GM23338 (cell line): Measurements from ENCODE around the gene ZKSCAN8. TPM values are rescaled to one million over a fixed set of nuclear protein-coding genes. Genes with fewer than 3 reads are reported as not detected.

Source experiments
- ATAC-seq: fragments of 200-7000 bp; cut with Tn5 transposase; 3 replicates; pipeline ENCODE4 v1.9.1; 2020
- DNase-seq: peaks from one replicate; pipeline ENCODE4 v3.0.0-alpha.2; 2015; ENCODE audit warnings: low spot score
- H2AFZ ChIP-seq: fragments of 200-600 bp; sonication (generic); 2 replicates; pipeline ENCODE4 v1.8.0; 2016; ENCODE audit warnings: antibody characterized with exemption, mild to moderate bottlenecking, moderate library complexity
- H3F3A ChIP-seq: fragments of 200-600 bp; sonication (generic); replicated peaks from 2 replicates; pipeline ENCODE4 v1.8.0; 2017; ENCODE audit warnings: antibody characterized with exemption, mixed run types, low read depth
- H3K27ac ChIP-seq: fragments of 200-600 bp; sonication (generic); 2 replicates; pipeline ENCODE4 v1.6.1; 2016; ENCODE audit warnings: low read depth
- H3K27me3 ChIP-seq: fragments of 200-600 bp; sonication (generic); 2 replicates; pipeline ENCODE4 v1.8.0; 2016; ENCODE audit warnings: mild to moderate bottlenecking, mixed run types, moderate library complexity; ENCODE audit not compliant: insufficient read depth
- H3K36me3 ChIP-seq: fragments of 200-600 bp; sonication (generic); 2 replicates; pipeline ENCODE4 v1.8.0; 2016; ENCODE audit warnings: mild to moderate bottlenecking; ENCODE audit not compliant: insufficient read depth
- H3K4me1 ChIP-seq: fragments of 200-600 bp; sonication (generic); 2 replicates; pipeline ENCODE4 v1.8.0; 2016; ENCODE audit warnings: mild to moderate bottlenecking, moderate library complexity; ENCODE audit not compliant: insufficient read depth
- H3K4me2 ChIP-seq: fragments of 200-600 bp; sonication (generic); 2 replicates; pipeline ENCODE4 v1.7.1; 2017; ENCODE audit warnings: mixed run types
- H3K4me3 ChIP-seq: fragments of 200-600 bp; sonication (generic); 2 replicates; pipeline ENCODE4 v1.6.1; 2016; ENCODE audit warnings: mixed run types
- H3K79me2 ChIP-seq: fragments of 200-600 bp; sonication (generic); replicated peaks from 2 replicates; pipeline ENCODE4 v1.8.0; 2017; ENCODE audit warnings: mild to moderate bottlenecking; ENCODE audit not compliant: insufficient read depth
- H3K9me2 ChIP-seq: fragments of 200-600 bp; sonication (generic); 2 replicates; pipeline ENCODE4 v1.8.0; 2017; ENCODE audit not compliant: insufficient read depth
- H4K20me1 ChIP-seq: fragments of 200-600 bp; sonication (generic); replicated peaks from 2 replicates; pipeline ENCODE4 v1.8.0; 2017; ENCODE audit warnings: mild to moderate bottlenecking; ENCODE audit not compliant: insufficient read depth
- H3K27ac Mint-ChIP-seq: 2 replicates; pipeline ENCODE4 v1.8.0; 2020; ENCODE audit warnings: inconsistent platforms, mild to moderate bottlenecking, moderate library complexity, mixed read lengths
- H3K27me3 Mint-ChIP-seq: 3 replicates; pipeline ENCODE4 v1.8.0; 2022; ENCODE audit warnings: low read depth, mild to moderate bottlenecking, moderate library complexity, mixed read lengths, inconsistent platforms; ENCODE audit not compliant: insufficient read depth, poor library complexity
- H3K36me3 Mint-ChIP-seq: 3 replicates; pipeline ENCODE4 v1.8.0; 2021; ENCODE audit warnings: low read depth, mild to moderate bottlenecking, inconsistent platforms, moderate library complexity, mixed read lengths
- H3K4me1 Mint-ChIP-seq: 3 replicates; pipeline ENCODE4 v1.8.0; 2020; ENCODE audit warnings: mild to moderate bottlenecking, inconsistent platforms, mixed read lengths
- H3K4me3 Mint-ChIP-seq: 3 replicates; pipeline ENCODE4 v1.8.0; 2021; ENCODE audit warnings: moderate library complexity, mild to moderate bottlenecking, inconsistent platforms, mixed read lengths
- H3K9me3 Mint-ChIP-seq: 3 replicates; pipeline ENCODE4 v1.8.0; 2020; ENCODE audit warnings: moderate library complexity, mild to moderate bottlenecking, inconsistent platforms, mixed read lengths
- EZH2phosphoT487 ChIP-seq: fragments of 200-600 bp; sonication (generic); IDR thresholded peaks from one replicate; pipeline ENCODE4 v1.8.1; 2018; ENCODE audit warnings: antibody characterized with exemption; ENCODE audit not compliant: unreplicated experiment
- JUNB ChIP-seq: IDR thresholded peaks from one replicate; pipeline ENCODE4 v1.6.1; 2016; ENCODE audit warnings: antibody characterized with exemption; ENCODE audit not compliant: unreplicated experiment
- NANOG ChIP-seq: IDR thresholded peaks from 2 replicates; pipeline ENCODE4 v1.6.1; 2016; ENCODE audit warnings: antibody characterized with exemption, borderline replicate concordance
- POLR2AphosphoS5 ChIP-seq: IDR thresholded peaks from 2 replicates; pipeline ENCODE4 v1.6.1; 2016; ENCODE audit warnings: antibody characterized with exemption, low read depth
- ZNF331 ChIP-seq: fragments of 250-450 bp; sonication (Bioruptor Pico); IDR thresholded peaks from 2 replicates; pipeline ENCODE4 v1.5.0; 2020; ENCODE audit warnings: low read depth, mild to moderate bottlenecking, moderate library complexity
- polyA plus RNA-seq: library from polyadenylated mRNA; unstranded; fragments of >200 nt; fragmentation: Nextera tagmentation; extraction: Ambion mirVana; gene quantifications from 2 replicates; pipeline ENCODE4 v1.2.1, GENCODE V29; 2016
- total RNA-seq: library from RNA; depleted of rRNA; stranded (reverse); fragments of >200 nt; shearing (Covaris generic); gene quantifications from 2 replicates; pipeline ENCODE4 v1.2.3, GENCODE V29; 2014
- TF ChIP-seq, protein P1 (sequence below): fragments of 250-450 bp; sonication (Bioruptor Pico); IDR thresholded peaks from 2 replicates; pipeline ENCODE4 v1.5.0; 2020; ENCODE audit warnings: mild to moderate bottlenecking, moderate library complexity

The ZKSCAN8 gene
- total and polyA plus RNA-seq, 2 experiments from 2014 or later: 4.2 to 22.6 TPM

GRCh38 chr6:28111964-28112363, 29.7 kb upstream of the ZKSCAN8 start:
- peaks cover 1% of the 10 kb centered on the region for H3K27me3 Mint-ChIP-seq

More at GRCh38 chr6:28111964-28112363, 29.7 kb upstream of the ZKSCAN8 start:
- ATAC-seq (no peak), DNase-seq (no peak)
- Mint-ChIP-seq H3K4me1 (no peaks in the 10 kb centered on the region), H3K36me3 (no peaks in the 10 kb centered on the region), H3K27ac (no peak overlapping the region), H3K4me3 (no peak overlapping the region), H3K9me3 (no peaks in the 10 kb centered on the region; the same call in 2 of the 3 replicates)
- no peaks in the 10 kb centered on the region for H3K79me2 ChIP-seq
- H4K20me1 ChIP-seq: no peaks in the 10 kb centered on the region
- no peak overlapping the region for H3K4me3 ChIP-seq
- no peak overlapping the region for H3K27ac ChIP-seq
- H3K36me3 ChIP-seq: no peaks in the 10 kb centered on the region
- H3K4me1 ChIP-seq: no peaks in the 10 kb centered on the region
- H3K27me3 ChIP-seq: peaks cover 29% of the 10 kb centered on the region; the same call in 1 of the 2 replicates
- TF ChIP-seq NANOG (no peak), EZH2phosphoT487 (no peak), ZNF331 (CRISPR knock-in tag) (no peak), POLR2AphosphoS5 (no peak), JUNB (no peak)
- TF ChIP-seq, protein P1, sequence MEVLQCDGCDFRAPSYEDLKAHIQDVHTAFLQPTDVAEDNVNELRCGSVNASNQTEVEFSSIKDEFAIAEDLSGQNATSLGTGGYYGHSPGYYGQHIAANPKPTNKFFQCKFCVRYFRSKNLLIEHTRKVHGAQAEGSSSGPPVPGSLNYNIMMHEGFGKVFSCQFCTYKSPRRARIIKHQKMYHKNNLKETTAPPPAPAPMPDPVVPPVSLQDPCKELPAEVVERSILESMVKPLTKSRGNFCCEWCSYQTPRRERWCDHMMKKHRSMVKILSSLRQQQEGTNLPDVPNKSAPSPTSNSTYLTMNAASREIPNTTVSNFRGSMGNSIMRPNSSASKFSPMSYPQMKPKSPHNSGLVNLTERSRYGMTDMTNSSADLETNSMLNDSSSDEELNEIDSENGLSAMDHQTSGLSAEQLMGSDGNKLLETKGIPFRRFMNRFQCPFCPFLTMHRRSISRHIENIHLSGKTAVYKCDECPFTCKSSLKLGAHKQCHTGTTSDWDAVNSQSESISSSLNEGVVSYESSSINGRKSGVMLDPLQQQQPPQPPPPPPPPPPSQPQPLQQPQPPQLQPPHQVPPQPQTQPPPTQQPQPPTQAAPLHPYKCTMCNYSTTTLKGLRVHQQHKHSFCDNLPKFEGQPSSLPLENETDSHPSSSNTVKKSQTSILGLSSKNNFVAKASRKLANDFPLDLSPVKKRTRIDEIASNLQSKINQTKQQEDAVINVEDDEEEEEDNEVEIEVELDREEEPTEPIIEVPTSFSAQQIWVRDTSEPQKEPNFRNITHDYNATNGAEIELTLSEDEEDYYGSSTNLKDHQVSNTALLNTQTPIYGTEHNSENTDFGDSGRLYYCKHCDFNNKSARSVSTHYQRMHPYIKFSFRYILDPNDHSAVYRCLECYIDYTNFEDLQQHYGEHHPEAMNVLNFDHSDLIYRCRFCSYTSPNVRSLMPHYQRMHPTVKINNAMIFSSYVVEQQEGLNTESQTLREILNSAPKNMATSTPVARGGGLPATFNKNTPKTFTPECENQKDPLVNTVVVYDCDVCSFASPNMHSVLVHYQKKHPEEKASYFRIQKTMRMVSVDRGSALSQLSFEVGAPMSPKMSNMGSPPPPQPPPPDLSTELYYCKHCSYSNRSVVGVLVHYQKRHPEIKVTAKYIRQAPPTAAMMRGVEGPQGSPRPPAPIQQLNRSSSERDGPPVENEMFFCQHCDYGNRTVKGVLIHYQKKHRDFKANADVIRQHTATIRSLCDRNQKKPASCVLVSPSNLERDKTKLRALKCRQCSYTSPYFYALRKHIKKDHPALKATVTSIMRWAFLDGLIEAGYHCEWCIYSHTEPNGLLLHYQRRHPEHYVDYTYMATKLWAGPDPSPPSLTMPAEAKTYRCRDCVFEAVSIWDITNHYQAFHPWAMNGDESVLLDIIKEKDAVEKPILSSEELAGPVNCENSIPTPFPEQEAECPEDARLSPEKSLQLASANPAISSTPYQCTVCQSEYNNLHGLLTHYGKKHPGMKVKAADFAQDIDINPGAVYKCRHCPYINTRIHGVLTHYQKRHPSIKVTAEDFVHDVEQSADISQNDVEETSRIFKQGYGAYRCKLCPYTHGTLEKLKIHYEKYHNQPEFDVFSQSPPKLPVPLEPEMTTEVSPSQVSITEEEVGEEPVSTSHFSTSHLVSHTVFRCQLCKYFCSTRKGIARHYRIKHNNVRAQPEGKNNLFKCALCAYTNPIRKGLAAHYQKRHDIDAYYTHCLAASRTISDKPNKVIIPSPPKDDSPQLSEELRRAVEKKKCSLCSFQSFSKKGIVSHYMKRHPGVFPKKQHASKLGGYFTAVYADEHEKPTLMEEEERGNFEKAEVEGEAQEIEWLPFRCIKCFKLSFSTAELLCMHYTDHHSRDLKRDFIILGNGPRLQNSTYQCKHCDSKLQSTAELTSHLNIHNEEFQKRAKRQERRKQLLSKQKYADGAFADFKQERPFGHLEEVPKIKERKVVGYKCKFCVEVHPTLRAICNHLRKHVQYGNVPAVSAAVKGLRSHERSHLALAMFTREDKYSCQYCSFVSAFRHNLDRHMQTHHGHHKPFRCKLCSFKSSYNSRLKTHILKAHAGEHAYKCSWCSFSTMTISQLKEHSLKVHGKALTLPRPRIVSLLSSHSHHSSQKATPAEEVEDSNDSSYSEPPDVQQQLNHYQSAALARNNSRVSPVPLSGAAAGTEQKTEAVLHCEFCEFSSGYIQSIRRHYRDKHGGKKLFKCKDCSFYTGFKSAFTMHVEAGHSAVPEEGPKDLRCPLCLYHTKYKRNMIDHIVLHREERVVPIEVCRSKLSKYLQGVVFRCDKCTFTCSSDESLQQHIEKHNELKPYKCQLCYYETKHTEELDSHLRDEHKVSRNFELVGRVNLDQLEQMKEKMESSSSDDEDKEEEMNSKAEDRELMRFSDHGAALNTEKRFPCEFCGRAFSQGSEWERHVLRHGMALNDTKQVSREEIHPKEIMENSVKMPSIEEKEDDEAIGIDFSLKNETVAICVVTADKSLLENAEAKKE: no peak
- no peaks in the 10 kb centered on the region for H3K9me2 ChIP-seq
- H2AFZ ChIP-seq: no peak overlapping the region
- H3K4me2 ChIP-seq: no peak overlapping the region
- H3F3A ChIP-seq: no peaks in the 10 kb centered on the region
